22Rv1 (cell line): Measurements from ENCODE around the gene SEZ6L.

Experiments
- CTCF ChIP-seq: fragments of 450-650 bp; IDR thresholded peaks from 2 replicates; pipeline ENCODE4 v1.5.1; 2017; ENCODE audit warnings: mild to moderate bottlenecking
- ZFX ChIP-seq: fragments of 450-650 bp; IDR thresholded peaks from 2 replicates; pipeline ENCODE4 v1.6.1; 2017; ENCODE audit warnings: antibody characterized with exemption, borderline replicate concordance

DNA sequence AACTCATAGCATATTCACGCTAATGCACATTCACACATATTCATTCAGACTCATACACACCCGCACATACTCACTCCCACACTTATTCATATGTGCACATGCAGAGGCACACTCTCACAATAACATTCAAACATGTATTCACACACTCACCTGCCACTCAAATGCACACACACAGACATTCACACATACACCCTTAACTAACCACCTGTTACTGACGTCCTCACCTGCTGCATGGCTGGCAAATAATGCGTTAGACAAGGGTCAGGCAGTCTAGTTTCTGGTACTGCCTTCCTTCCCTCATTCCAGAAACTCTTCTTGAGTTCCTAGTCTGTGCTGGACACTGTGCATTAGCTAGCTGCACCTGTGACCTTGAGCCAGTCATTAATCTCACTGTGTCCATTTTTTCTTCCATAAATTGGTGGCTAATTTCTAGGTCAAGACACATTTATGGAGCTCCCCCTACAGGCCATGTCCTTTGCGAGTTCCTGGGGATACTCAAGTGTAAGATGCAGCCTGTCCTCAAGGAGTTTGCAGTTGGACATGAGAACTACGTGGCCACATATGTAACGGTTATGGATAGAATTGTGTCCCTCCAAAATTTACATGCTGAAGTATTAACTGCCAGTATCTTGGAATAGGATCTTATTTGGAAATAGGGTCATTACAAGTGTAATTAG lies 34.5 kb upstream of the SEZ6L start:
- TF ChIP-seq CTCF (peak; percentile 29; the same call in 1 of the 2 replicates), ZFX (no peak)
